ENCODE measurements around the gene GTF3C5.

- TF ChIP-seq CTCF (conservative IDR thresholded peaks at IDR 0.05; ENCODE audit: low read length) (no peak), EZH2phosphoT487 (IDR thresholded peaks at IDR 0.05; ENCODE audit: borderline replicate concordance, low read depth, low read length) (no peak)
Measured at GRCh38 chr9:132997591-132997990, 33.2 kb upstream of the GTF3C5 start.

Data from OCI-LY7 (cell line).